GM23338 (cell line): ENCODE results near the gene SLC22A16.

Experiments used
- CTCF ChIP-seq, 2 experiments: fragments of 200-600 bp in 1 of 2; sonication (generic) in 1 of 2; conservative IDR thresholded peaks; 2 replicates each; pipeline versions ENCODE4 v1.5.1 to v1.6.1; 2016 to 2017; ENCODE audit warnings: antibody characterized with exemption in 2 of 2, low read depth in 2 of 2, mild to moderate bottlenecking in 2 of 2, moderate library complexity in 1 of 2
- EZH2 ChIP-seq: fragments of 200-600 bp; sonication (generic); IDR thresholded peaks from one replicate; pipeline ENCODE4 v1.8.0; 2017; ENCODE audit warnings: antibody characterized with exemption, mild to moderate bottlenecking, low read depth; ENCODE audit not compliant: unreplicated experiment
- EZH2phosphoT487 ChIP-seq: fragments of 200-600 bp; sonication (generic); IDR thresholded peaks from one replicate; pipeline ENCODE4 v1.8.1; 2018; ENCODE audit warnings: antibody characterized with exemption; ENCODE audit not compliant: unreplicated experiment
- JUNB ChIP-seq: IDR thresholded peaks from one replicate; pipeline ENCODE4 v1.6.1; 2016; ENCODE audit warnings: antibody characterized with exemption; ENCODE audit not compliant: unreplicated experiment
- POLR2AphosphoS5 ChIP-seq: IDR thresholded peaks from 2 replicates; pipeline ENCODE4 v1.6.1; 2016; ENCODE audit warnings: antibody characterized with exemption, low read depth
- REST ChIP-seq: IDR thresholded peaks from one replicate; pipeline ENCODE4 v1.6.1; 2018; ENCODE audit warnings: antibody characterized with exemption; ENCODE audit not compliant: unreplicated experiment
- ZNF114 ChIP-seq: fragments of 250-450 bp; sonication (Bioruptor Pico); IDR thresholded peaks from 2 replicates; pipeline ENCODE4 v1.5.0; 2020; ENCODE audit warnings: mild to moderate bottlenecking, moderate library complexity

- TF ChIP-seq EZH2 (no peak), CTCF (conservative IDR thresholded peaks at IDR 0.05; ENCODE audit: low read depth in 2 of 2) (no peak), REST (no peak), ZNF114 (CRISPR knock-in tag) (no peak), POLR2AphosphoS5 (no peak), EZH2phosphoT487 (no peak), JUNB (no peak)
Measured at GRCh38 chr6:110524305-110524704, 47.9 kb upstream of the SLC22A16 start.
